Mesodermal cell (in vitro differentiated cells): ENCODE measurements around the gene JCAD.

Source experiments
- H3K27ac ChIP-seq: 2 replicates; pipeline ENCODE4 v1.7.0; 2013; ENCODE audit warnings: mild to moderate bottlenecking, low read depth, low read length, moderate library complexity; ENCODE audit not compliant: severe bottlenecking
- H3K36me3 ChIP-seq: 2 replicates; pipeline ENCODE4 v1.7.1; 2013; ENCODE audit warnings: mild to moderate bottlenecking, low read length, moderate library complexity; ENCODE audit not compliant: control insufficient read depth, insufficient read depth
- H3K4me1 ChIP-seq: one replicate; pipeline ENCODE4 v1.7.1; 2013; ENCODE audit warnings: mild to moderate bottlenecking, low read length; ENCODE audit not compliant: insufficient read depth, control insufficient read depth, poor library complexity, severe bottlenecking
- H3K4me3 ChIP-seq: 2 replicates; pipeline ENCODE4 v1.7.0; 2013; ENCODE audit warnings: low read length, control low read depth, mild to moderate bottlenecking; ENCODE audit not compliant: insufficient read depth, poor library complexity, severe bottlenecking; ENCODE audit errors: extremely low read depth
- H3K9me3 ChIP-seq: 2 replicates; pipeline ENCODE4 v1.7.1; 2013; ENCODE audit warnings: mild to moderate bottlenecking, low read length, moderate library complexity; ENCODE audit not compliant: control insufficient read depth
- WGBS, 2 experiments: methylation state at CpG; one replicate each; pipeline ENCODE4 v1.1.5; 2013; ENCODE audit warnings: missing lambda C conversion rate in 2 of 2; ENCODE audit not compliant: insufficient coverage in 2 of 2; 5-methylcytosine and 5-hydroxymethylcytosine counted together

Gene JCAD

DNA sequence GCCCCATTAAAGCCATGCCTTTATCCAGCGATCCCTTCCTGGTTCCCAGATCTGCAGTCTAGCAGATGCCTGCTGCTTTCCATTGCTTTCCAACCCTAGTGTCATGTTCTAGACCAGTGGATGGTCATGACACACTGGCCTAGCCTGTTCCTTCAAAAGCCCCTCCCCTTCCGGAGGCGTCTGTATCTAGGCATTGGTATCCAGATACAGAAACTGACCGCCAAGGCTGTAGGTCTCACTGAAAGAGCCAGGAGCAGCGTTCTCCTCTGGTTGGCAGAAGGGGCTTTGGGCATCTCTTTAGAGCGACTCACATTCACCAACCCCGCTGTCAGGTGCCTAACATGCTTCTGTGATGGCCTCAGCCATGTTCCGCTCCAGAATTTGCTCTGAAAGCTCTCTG is 22.6 kb downstream of the JCAD start:
- WGBS, 2 experiments: 94 to 96% methylated on average over 8 of the region's 8 CpGs
- Histone ChIP-seq H3K4me1 (peaks cover 28% of the 10 kb centered on the region), H3K4me3 (no peak overlapping the region), H3K36me3 (peaks cover 91% of the 10 kb centered on the region), H3K9me3 (no peaks in the 10 kb centered on the region), H3K27ac (no peak overlapping the region)

DNA sequence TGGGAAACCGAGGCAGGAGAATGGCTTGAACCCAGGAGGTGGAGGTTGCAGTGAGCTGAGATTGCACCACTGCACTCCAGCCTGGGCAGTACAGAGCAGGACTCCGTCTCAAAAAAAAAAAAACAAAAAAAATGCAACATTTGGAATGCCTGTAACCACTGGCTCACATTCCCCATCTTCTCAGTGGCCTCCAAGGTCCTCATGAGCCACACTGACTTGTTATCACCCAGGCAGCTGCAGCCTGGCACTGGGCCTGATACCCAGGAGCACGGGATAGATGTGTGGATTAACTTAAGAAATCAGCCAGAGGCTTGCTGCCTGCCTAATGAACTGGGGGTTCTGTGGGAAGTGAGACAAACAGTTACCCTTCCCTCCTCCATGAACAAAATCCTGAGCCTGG is 23.0 kb downstream of the JCAD start:
- peaks cover 88% of the 10 kb centered on the region for H3K36me3 ChIP-seq
- no peak overlapping the region for H3K27ac ChIP-seq
- H3K9me3 ChIP-seq: no peaks in the 10 kb centered on the region
- H3K4me1 ChIP-seq: peaks cover 28% of the 10 kb centered on the region
- WGBS, 2 experiments: 94 to 100% methylated on average over 1 to 2 of the region's 3 CpGs
- H3K4me3 ChIP-seq: no peak overlapping the region

- WGBS, 2 experiments: 52 to 56% methylated on average over 11 of the region's 15 CpGs
Measured at GRCh38 chr10:30034433-30035137, 24.8 kb downstream of the JCAD start.

DNA sequence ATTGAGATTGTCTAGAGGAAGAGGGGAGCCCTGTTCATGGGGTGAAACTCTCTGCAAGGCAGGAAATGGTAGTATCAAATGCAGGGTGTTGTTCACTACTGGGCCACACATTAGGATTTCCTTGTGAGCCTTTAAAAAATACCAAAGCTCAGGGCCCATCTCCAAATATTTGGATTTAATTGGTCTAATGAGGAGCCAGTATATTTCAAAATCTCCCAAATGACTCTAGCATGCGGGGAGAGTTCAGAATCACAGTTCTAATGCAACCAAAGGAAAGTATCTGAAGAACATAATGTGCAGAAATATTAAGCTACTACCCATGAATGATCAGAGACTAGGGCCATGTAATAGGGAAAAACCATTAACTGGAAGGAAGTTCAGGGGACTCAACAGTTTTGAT is 27.3 kb downstream of the JCAD start:
- peaks cover 17% of the 10 kb centered on the region for H3K4me1 ChIP-seq
- WGBS, 2 experiments: no CpG with 5 or more reads among the region's 1 CpG
- H3K27ac ChIP-seq: no peak overlapping the region
- no peak overlapping the region for H3K4me3 ChIP-seq
- peaks cover 88% of the 10 kb centered on the region for H3K36me3 ChIP-seq
- H3K9me3 ChIP-seq: no peaks in the 10 kb centered on the region

More at GRCh38 chr10:30034433-30035137, 24.8 kb downstream of the JCAD start:
- no peak overlapping the region for H3K4me3 ChIP-seq
- H3K36me3 ChIP-seq: peaks cover 88% of the 10 kb centered on the region
- H3K27ac ChIP-seq: no peak overlapping the region
- H3K9me3 ChIP-seq: no peaks in the 10 kb centered on the region
- H3K4me1 ChIP-seq: peaks cover 23% of the 10 kb centered on the region

DNA sequence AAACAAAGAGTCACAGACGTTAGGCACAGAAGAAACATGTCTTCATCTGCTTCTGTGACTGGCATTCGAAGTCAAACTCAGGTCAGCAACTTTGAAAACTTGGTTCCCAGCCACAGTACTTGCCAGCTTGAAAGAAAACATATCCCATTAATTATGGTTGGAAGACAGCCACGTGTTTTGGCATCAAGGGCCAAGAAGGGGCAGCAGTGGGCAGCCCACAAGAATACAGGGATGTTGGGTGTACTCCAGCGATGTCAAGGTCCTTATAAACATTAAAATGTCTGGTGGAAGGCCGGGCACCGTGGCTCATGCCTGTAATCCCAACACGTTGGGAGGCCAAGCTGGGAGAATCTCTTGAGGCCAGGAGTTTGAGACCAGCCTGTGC is 29.5 kb downstream of the JCAD start:
- Histone ChIP-seq H3K4me1 (peaks cover 6% of the 10 kb centered on the region), H3K4me3 (no peak overlapping the region), H3K9me3 (no peaks in the 10 kb centered on the region), H3K36me3 (peaks cover 86% of the 10 kb centered on the region), H3K27ac (no peak overlapping the region)
- WGBS, 2 experiments: 95 to 96% methylated on average over 6 to 7 of the region's 7 CpGs

DNA sequence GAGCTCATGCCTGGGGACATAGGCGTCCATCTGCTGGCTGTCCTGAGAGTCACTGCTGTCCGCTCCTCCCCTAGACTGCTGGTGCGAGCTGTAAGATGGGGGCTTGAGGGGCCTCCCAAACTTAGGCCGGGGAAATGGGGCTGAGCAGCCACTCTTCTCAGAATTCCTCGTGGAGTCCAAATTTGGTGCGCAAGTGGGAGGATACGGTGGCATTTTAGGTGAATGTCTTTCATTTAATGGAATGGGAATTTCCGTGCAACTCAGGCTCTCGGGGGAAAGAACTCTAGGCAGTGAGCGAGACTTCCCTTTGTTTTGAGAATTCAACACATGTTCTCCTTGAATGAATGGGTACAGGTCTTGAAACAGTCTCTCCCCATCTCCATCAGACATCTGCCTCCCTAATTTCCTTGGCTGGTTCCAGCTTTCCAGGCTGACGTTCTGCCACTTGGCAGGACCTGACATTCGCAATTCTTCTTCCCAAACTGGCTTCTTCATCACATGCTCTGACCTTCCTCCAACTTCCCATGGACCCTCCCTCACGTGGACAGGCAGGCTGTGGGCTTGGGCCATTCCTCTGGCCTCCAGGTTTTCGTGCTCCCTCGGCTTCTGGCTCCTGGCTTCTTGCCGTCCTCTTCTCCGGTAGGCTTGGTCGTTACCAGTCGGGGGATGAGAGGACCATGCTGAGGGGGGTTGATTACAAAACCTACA is 30.1 kb downstream of the JCAD start:
- Histone ChIP-seq H3K4me1 (peaks cover 3% of the 10 kb centered on the region), H3K36me3 (peaks cover 86% of the 10 kb centered on the region), H3K4me3 (no peak overlapping the region), H3K9me3 (no peaks in the 10 kb centered on the region), H3K27ac (no peak overlapping the region)
- WGBS, 2 experiments: 96 to 97% methylated on average over 14 to 15 of the region's 19 CpGs

- Histone ChIP-seq H3K4me1 (peaks cover 3% of the 10 kb centered on the region), H3K4me3 (no peak overlapping the region), H3K36me3 (peaks cover 90% of the 10 kb centered on the region), H3K27ac (no peak overlapping the region), H3K9me3 (no peaks in the 10 kb centered on the region)
- 80 to 85% methylated on average over 10 to 12 of the region's 12 CpGs for whole genome bisulfite sequencing, 2 experiments
Measured at GRCh38 chr10:30028738-30029030, 30.7 kb downstream of the JCAD start.

- H3K9me3 ChIP-seq: no peaks in the 10 kb centered on the region
- H3K4me1 ChIP-seq: no peaks in the 10 kb centered on the region
- no peak overlapping the region for H3K27ac ChIP-seq
- H3K4me3 ChIP-seq: no peak overlapping the region
- peaks cover 90% of the 10 kb centered on the region for H3K36me3 ChIP-seq
- 91 to 95% methylated on average over 16 to 18 of the region's 18 CpGs for WGBS, 2 experiments
Measured at GRCh38 chr10:30028006-30028737, 31.2 kb downstream of the JCAD start.

GRCh38 chr10:30027057-30028005 is 32.1 kb downstream of the JCAD start:
- no peak overlapping the region for H3K27ac ChIP-seq
- H3K4me3 ChIP-seq: no peak overlapping the region
- no peaks in the 10 kb centered on the region for H3K9me3 ChIP-seq
- peaks cover 90% of the 10 kb centered on the region for H3K36me3 ChIP-seq
- no peaks in the 10 kb centered on the region for H3K4me1 ChIP-seq
- WGBS, 2 experiments: 91 to 92% methylated on average over 40 to 41 of the region's 42 CpGs

GRCh38 chr10:30026578-30026977 is 32.8 kb downstream of the JCAD start:
- no peak overlapping the region for H3K27ac ChIP-seq
- peaks cover 97% of the 10 kb centered on the region for H3K36me3 ChIP-seq
- H3K4me3 ChIP-seq: no peak overlapping the region
- no peaks in the 10 kb centered on the region for H3K9me3 ChIP-seq
- 94 to 96% methylated on average over 10 of the region's 10 CpGs for WGBS, 2 experiments
- H3K4me1 ChIP-seq: no peaks in the 10 kb centered on the region
